Adrenal gland (tissue), 5 donors: ENCODE results near the gene TTC39B.

Experiments used
- POLR2A ChIP-seq, 2 donors: fragments of 450-650 bp; IDR thresholded peaks; one replicate each; pipeline ENCODE4 v1.6.1; 2017; ENCODE audit warnings: antibody characterized with exemption in 2 of 2, mild to moderate bottlenecking in 2 of 2, moderate library complexity in 1 of 2
- TF ChIP-seq, protein P1 (sequence below), 6 experiments: fragments of 450-650 bp in 4 of 6; fragments of 200-600 bp in 2 of 6; sonication (generic) in 1 of 6; IDR thresholded peaks; 1 replicate in 5 of 6; 2 replicates in 1 of 6; pipeline versions ENCODE4 v1.5.1 to v1.8.0; 2016 to 2021; ENCODE audit warnings: antibody characterized with exemption in 6 of 6, mild to moderate bottlenecking in 2 of 6, moderate library complexity in 1 of 6
- donor health status: DM: no; HTN: no; CAD: no.

DNA sequence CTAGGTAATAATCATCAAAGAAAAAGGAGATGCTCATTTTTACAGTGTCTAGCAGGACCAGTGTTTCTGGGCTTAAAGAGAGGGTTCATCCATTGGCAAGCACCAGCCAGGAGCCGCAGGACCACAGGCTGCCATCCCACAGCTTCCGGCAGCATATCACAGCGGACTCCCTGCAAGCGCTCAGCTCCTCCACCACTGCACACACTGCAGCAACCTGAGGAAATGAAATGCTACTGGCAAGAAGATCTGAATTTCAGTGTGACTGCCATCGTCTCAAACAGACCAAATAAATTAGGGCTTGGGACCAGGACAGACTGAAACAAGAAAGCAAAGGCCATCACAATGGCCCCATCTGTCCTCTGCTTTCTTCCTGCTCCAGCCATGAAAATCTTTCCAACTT lies 114.2 kb downstream of the TTC39B start:
- TF ChIP-seq, protein P1, sequence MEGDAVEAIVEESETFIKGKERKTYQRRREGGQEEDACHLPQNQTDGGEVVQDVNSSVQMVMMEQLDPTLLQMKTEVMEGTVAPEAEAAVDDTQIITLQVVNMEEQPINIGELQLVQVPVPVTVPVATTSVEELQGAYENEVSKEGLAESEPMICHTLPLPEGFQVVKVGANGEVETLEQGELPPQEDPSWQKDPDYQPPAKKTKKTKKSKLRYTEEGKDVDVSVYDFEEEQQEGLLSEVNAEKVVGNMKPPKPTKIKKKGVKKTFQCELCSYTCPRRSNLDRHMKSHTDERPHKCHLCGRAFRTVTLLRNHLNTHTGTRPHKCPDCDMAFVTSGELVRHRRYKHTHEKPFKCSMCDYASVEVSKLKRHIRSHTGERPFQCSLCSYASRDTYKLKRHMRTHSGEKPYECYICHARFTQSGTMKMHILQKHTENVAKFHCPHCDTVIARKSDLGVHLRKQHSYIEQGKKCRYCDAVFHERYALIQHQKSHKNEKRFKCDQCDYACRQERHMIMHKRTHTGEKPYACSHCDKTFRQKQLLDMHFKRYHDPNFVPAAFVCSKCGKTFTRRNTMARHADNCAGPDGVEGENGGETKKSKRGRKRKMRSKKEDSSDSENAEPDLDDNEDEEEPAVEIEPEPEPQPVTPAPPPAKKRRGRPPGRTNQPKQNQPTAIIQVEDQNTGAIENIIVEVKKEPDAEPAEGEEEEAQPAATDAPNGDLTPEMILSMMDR (IDR thresholded peaks at IDR 0.05) = no peak
- no peak for TF ChIP-seq POLR2A (IDR thresholded peaks at IDR 0.05)
